Liver (tissue), 3 donors: ENCODE results near the gene MYCL.

Experiments used
- ATF3 ChIP-seq: IDR thresholded peaks from 2 replicates; pipeline ENCODE4 v1.6.1; 2016; ENCODE audit warnings: antibody characterized with exemption
- CTCF ChIP-seq: fragments of 150-350 bp; IDR thresholded peaks from 2 replicates; pipeline ENCODE4 v1.5.1; 2017; ENCODE audit warnings: improper control_type of control experiment, low read depth, low read length; ENCODE audit not compliant: missing input control
- FOXA1 ChIP-seq: IDR thresholded peaks from 2 replicates; pipeline ENCODE4 v1.6.1; 2016; ENCODE audit warnings: antibody characterized with exemption
- RXRA ChIP-seq, 2 donors: IDR thresholded peaks; 2 replicates each; pipeline ENCODE4 v1.6.1; 2017 to 2018; ENCODE audit warnings: antibody characterized with exemption in 2 of 2, mild to moderate bottlenecking in 1 of 2
- ZBTB33 ChIP-seq: IDR thresholded peaks from 2 replicates; pipeline ENCODE4 v1.6.1; 2016; ENCODE audit warnings: antibody characterized with exemption
- donor health status: healthy.
- donor health status: healthy.

GRCh38 chr1:39849203-39849602 lies 52.5 kb downstream of the MYCL start:
- TF ChIP-seq CTCF, result no peak
- no peak for TF ChIP-seq ATF3
- no peak for TF ChIP-seq FOXA1
- no peak for TF ChIP-seq RXRA (IDR thresholded peaks at IDR 0.05)
- no peak for TF ChIP-seq ZBTB33
